ENCODE data around the gene WDR55. TPM values are rescaled to one million over a fixed set of nuclear protein-coding genes. Genes with fewer than 3 reads are reported as not detected.

WDR55 gene
- total and polyA plus RNA-seq, 2 of the 13 experiments (the other 11 are each of a cell fraction or from before 2014, with no cell fraction given) = 17.7 to 18.2 TPM

DNA sequence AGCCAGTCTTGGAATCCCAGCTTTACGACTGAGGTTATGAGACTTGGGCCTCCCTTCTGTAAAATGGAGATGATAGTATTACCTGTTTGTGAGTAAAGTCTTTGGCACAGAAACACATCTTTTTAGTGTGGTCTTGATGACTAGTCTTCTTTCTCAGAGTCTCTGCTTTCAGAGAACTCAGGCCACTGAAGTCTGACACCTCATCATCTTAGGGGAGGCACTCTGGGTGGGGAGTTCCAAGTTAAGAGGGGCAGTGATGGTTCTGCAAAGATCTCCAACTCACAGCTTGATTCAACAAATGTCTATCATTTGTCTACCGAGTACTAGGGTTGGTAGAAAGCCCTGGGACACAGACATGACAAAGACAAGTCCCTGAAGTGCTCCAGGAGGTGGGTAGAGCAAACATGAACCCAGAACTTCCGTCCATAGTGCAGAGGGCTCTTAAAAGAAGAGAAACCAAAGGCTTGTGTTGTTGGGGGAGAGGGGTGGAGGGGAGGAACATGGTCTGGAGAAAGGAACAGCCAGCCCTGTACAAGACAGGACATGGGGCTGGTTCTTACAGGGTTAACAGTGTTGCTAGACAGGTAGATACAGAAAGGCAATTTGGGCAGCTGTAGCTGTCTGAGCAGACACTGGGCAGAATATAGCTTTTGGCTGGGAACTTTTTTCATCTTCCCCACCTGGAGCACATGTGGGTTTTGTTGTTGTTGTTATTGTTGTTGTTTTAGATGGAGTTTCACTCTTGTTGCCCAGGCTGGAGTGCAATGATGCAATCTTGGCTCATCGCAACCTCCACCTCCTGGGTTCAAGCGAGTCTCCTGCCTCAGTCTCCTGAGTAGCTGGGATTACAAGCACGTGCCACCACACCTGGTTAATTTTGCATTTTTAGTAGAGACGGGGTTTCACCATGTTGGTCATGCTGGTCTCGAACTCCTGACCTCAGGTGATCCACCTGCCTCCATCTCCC, 29.1 kb upstream of the WDR55 start (continued):
- TF ChIP-seq, protein P1, sequence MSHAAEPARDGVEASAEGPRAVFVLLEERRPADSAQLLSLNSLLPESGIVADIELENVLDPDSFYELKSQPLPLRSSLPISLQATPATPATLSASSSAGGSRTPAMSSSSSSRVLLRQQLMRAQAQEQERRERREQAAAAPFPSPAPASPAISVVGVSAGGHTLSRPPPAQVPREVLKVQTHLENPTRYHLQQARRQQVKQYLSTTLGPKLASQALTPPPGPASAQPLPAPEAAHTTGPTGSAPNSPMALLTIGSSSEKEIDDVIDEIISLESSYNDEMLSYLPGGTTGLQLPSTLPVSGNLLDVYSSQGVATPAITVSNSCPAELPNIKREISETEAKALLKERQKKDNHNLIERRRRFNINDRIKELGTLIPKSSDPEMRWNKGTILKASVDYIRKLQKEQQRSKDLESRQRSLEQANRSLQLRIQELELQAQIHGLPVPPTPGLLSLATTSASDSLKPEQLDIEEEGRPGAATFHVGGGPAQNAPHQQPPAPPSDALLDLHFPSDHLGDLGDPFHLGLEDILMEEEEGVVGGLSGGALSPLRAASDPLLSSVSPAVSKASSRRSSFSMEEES (CRISPR knock-in tag; IDR thresholded peaks at IDR 0.05) = 0 out of 2 replicates have a peak, but pooled peaks have one; percentile 32
- TF ChIP-seq, protein P2, sequence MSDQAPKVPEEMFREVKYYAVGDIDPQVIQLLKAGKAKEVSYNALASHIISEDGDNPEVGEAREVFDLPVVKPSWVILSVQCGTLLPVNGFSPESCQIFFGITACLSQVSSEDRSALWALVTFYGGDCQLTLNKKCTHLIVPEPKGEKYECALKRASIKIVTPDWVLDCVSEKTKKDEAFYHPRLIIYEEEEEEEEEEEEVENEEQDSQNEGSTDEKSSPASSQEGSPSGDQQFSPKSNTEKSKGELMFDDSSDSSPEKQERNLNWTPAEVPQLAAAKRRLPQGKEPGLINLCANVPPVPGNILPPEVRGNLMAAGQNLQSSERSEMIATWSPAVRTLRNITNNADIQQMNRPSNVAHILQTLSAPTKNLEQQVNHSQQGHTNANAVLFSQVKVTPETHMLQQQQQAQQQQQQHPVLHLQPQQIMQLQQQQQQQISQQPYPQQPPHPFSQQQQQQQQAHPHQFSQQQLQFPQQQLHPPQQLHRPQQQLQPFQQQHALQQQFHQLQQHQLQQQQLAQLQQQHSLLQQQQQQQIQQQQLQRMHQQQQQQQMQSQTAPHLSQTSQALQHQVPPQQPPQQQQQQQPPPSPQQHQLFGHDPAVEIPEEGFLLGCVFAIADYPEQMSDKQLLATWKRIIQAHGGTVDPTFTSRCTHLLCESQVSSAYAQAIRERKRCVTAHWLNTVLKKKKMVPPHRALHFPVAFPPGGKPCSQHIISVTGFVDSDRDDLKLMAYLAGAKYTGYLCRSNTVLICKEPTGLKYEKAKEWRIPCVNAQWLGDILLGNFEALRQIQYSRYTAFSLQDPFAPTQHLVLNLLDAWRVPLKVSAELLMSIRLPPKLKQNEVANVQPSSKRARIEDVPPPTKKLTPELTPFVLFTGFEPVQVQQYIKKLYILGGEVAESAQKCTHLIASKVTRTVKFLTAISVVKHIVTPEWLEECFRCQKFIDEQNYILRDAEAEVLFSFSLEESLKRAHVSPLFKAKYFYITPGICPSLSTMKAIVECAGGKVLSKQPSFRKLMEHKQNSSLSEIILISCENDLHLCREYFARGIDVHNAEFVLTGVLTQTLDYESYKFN (CRISPR knock-in tag; conservative IDR thresholded peaks at IDR 0.05) = peak; percentile 85
- TF ChIP-seq, protein P3, sequence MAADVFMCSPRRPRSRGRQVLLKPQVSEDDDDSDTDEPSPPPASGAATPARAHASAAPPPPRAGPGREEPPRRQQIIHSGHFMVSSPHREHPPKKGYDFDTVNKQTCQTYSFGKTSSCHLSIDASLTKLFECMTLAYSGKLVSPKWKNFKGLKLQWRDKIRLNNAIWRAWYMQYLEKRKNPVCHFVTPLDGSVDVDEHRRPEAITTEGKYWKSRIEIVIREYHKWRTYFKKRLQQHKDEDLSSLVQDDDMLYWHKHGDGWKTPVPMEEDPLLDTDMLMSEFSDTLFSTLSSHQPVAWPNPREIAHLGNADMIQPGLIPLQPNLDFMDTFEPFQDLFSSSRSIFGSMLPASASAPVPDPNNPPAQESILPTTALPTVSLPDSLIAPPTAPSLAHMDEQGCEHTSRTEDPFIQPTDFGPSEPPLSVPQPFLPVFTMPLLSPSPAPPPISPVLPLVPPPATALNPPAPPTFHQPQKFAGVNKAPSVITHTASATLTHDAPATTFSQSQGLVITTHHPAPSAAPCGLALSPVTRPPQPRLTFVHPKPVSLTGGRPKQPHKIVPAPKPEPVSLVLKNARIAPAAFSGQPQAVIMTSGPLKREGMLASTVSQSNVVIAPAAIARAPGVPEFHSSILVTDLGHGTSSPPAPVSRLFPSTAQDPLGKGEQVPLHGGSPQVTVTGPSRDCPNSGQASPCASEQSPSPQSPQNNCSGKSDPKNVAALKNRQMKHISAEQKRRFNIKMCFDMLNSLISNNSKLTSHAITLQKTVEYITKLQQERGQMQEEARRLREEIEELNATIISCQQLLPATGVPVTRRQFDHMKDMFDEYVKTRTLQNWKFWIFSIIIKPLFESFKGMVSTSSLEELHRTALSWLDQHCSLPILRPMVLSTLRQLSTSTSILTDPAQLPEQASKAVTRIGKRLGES (CRISPR knock-in tag; IDR thresholded peaks at IDR 0.05; ENCODE audit: borderline replicate concordance) = no peak
- TF ChIP-seq EP300 (IDR thresholded peaks at IDR 0.05; ENCODE audit: low read depth in 2 of 2, low read length in 2 of 2) (peak in 1 of 2 experiments; percentile 76; a peak in 1 of 4 replicates), EP300 (CRISPR knock-in tag; IDR thresholded peaks at IDR 0.05; ENCODE audit: borderline replicate concordance) (no peak), ZNF292 (CRISPR knock-in tag; IDR thresholded peaks at IDR 0.05; ENCODE audit: borderline replicate concordance, low read depth) (peak; percentile 39; the same call in 1 of the 2 replicates), FOXA1 (IDR thresholded peaks at IDR 0.05) (no peak), FOXA1 (CRISPR knock-in tag; IDR thresholded peaks at IDR 0.05) (peak; percentile 16; the same call in 1 of the 2 replicates), ZBTB1 (CRISPR knock-in tag; IDR thresholded peaks at IDR 0.05; ENCODE audit: borderline replicate concordance) (no peak), KLF13 (CRISPR knock-in tag; IDR thresholded peaks at IDR 0.05) (no peak)
- TF ChIP-seq, protein P4, sequence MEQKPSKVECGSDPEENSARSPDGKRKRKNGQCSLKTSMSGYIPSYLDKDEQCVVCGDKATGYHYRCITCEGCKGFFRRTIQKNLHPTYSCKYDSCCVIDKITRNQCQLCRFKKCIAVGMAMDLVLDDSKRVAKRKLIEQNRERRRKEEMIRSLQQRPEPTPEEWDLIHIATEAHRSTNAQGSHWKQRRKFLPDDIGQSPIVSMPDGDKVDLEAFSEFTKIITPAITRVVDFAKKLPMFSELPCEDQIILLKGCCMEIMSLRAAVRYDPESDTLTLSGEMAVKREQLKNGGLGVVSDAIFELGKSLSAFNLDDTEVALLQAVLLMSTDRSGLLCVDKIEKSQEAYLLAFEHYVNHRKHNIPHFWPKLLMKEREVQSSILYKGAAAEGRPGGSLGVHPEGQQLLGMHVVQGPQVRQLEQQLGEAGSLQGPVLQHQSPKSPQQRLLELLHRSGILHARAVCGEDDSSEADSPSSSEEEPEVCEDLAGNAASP (CRISPR knock-in tag; IDR thresholded peaks at IDR 0.05; ENCODE audit: borderline replicate concordance) = peak; percentile 13; the same call in 1 of the 2 replicates
- TF ChIP-seq, protein P5, sequence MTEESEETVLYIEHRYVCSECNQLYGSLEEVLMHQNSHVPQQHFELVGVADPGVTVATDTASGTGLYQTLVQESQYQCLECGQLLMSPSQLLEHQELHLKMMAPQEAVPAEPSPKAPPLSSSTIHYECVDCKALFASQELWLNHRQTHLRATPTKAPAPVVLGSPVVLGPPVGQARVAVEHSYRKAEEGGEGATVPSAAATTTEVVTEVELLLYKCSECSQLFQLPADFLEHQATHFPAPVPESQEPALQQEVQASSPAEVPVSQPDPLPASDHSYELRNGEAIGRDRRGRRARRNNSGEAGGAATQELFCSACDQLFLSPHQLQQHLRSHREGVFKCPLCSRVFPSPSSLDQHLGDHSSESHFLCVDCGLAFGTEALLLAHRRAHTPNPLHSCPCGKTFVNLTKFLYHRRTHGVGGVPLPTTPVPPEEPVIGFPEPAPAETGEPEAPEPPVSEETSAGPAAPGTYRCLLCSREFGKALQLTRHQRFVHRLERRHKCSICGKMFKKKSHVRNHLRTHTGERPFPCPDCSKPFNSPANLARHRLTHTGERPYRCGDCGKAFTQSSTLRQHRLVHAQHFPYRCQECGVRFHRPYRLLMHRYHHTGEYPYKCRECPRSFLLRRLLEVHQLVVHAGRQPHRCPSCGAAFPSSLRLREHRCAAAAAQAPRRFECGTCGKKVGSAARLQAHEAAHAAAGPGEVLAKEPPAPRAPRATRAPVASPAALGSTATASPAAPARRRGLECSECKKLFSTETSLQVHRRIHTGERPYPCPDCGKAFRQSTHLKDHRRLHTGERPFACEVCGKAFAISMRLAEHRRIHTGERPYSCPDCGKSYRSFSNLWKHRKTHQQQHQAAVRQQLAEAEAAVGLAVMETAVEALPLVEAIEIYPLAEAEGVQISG (CRISPR knock-in tag; IDR thresholded peaks at IDR 0.05) = peak; percentile 25; the same call in 1 of the 2 replicates

Data from HepG2 (cell line).